Activated T-cell treated with anti-CD3 and anti-CD28 coated beads for 4 hours (primary cell): ENCODE results near the gene GALNS.
"Not testable (repeated sequence)": the region's sequence is repeated elsewhere in the genome, so short reads cannot be mapped to it uniquely, and the experiment has no call there.

ENCODE experiments used
- DNase-seq: peaks from one replicate; pipeline ENCODE4 v3.0.0-alpha.2; 2020

GALNS gene

DNA sequence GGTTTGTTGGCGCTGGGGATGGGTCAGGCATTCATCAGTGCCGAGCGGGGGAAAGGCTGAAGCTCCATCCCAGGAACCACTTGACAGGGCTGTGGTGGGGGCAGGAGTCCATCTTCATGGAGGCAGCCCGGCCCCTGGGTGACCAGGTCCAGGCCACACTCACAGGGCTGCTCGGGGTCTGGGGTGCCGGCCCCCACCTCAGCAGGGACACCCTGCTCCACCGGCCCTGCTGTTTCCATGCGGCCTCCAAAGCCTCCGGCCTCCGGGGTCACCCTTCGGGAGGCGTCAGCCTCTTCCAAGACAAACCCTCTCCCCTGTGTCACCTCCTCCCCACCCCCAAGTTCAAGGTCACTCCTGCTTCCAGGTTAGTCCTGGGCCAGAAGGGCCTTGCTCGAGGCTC is 22.1 kb downstream of the GALNS start:
- DNase-seq = no peak

DNA sequence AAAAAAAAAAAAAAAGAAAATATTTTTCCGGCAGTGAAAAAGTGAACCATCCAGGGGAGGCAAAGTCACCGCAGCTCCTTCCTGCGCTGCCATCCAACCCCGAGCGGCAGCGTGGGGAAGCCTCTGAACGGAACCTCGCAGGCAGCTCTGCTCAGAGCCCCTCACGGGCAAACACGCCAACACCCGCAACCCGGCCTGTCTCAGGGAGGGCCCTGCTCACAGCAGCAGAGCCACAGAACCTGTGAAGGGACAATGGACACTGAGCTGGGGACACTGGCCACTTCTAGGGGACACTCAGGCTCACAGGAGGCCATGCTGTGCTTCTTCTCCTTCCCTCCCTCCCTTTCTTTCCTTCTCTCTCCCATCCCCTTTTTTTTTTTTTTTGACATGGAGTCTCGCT is 23.7 kb downstream of the GALNS start:
- no peak for DNase-seq

DNA sequence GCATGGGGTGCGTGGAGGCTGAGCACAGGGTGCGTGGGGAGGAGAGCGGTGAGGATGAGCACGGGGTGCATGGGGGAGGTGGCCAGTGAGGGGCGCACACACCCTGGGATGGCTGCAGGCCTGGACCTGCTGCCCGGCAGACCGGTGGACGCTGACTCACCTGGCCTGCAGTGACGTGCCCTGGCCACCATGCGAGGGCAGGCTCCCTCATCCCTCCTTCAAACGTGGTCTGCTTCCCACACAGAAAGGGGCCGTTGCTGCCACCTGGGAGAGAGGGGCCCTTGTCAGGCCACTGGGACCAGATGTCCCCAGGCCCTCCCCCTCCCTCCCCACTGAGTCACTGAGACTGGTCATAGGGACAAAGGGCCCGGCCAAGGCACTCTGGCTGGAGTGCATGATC is 24.9 kb downstream of the GALNS start:
- DNase-seq = no peak

DNA sequence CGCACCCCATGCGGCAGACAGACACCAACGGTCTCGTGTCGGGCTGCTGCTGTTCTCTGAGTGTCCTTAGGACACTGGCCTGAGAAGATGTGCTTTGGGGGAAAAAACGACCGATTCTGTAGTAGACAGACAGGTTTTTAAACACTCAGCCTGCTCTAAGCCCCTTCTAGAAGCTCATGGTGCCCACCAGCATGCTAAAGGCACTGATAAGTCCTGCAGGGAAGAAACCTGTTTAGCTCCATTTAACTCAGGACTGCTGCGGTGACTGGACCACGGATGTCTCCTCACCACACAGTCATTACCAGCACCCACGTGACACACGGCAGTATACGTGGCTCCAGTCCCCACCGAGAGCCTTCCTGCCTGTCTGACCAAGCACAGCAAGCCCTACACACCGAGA is 26.0 kb downstream of the GALNS start:
- no peak for DNase-seq

DNA sequence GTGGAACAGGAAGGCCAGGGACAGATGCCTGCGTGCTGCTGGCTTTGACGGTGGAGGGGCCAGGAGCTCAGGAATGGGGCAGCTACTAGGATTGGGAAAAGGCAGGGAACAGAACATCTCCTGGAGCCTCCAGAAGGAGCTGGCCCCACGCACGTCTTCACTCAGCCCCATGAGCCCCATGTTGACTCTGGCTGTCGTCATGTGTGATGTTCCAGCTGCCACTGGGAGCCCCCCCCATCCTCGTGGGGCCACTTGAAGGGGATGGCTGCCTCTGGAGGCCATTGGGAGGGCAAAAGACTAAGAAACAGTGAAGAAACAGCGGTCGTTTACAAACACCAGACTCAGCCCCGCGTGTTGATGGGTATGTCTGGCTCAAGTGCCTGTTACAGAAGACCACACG is 26.5 kb downstream of the GALNS start:
- DNase-seq = no peak

DNA sequence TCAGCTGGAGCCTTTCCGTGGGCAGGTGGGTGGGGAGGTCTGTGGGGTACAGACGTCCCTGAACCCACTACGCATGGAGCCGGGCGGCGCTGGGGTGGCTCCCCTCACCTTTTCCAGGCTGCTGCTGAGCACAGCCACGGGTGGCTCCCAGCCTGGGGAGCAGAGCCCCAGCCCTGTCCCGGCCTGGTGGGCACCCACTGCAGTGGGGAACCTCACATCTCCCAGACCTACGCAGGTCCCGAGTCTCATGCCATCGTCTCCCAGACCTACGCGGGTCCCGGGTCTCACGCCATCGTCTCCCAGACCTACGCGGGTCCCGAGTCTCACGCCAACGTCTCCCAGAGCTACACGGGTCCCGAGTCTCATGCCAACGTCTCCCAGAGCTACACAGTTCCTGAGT is 28.0 kb downstream of the GALNS start:
- DNase-seq = no peak

DNA sequence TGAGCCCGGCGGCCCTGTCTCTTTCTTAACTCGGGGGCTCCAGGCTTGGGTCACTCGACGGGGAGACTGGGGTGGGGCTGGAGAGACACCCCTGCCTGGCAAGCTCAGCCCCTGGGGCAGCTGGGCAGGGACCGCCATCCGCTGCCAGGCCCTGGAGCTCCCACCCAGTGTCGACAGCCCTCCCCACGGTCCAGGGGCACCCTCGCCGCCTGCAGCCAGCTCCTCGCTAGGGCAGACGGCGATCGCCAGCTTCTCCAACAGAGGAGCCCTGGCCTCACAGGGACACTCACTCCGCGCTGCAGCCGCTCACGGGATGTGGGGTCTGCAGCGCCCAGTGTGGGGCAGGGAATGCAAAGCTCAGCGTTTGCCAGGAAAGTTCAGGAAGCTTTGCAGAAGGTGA is 29.0 kb downstream of the GALNS start:
- DNase-seq = no peak

DNA sequence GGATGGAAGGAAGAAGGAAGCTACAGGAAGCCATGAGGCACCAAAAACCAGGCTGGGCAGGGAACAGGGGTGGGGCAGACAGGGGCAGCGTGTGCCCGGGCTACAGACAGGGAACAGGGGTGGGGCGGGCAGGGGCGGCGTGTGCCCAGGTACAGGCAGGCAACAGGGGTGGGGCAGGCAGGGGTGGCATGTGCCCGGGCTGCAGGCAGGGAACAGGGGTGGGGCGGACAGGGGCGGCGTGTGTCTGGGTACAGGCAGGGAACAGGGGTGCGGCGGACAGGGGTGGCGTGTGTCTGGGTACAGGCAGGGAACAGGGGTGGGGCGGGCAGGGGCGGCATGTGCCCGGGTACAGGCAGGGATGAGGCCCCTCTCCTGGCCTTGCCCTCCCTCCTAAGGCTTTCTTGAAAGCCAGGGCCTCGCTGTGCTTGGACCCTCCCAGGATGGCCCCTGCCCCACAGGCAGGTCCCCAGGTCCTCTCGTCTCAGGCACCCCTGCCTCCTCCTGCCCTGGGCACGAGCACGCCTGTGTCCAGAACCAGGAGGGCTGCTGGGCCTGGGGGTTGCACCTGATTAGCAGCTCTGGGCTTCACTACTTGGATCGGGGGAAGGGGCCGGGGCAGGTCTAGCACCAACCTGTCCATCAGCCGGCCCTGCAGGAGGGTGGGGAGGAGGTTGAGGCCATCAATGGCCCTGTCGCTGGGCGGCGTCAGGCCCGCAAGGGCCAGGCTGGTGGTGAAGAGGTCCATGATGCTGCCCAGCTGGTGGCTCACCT is 30.5 kb downstream of the GALNS start:
- no peak for DNase-seq

DNA sequence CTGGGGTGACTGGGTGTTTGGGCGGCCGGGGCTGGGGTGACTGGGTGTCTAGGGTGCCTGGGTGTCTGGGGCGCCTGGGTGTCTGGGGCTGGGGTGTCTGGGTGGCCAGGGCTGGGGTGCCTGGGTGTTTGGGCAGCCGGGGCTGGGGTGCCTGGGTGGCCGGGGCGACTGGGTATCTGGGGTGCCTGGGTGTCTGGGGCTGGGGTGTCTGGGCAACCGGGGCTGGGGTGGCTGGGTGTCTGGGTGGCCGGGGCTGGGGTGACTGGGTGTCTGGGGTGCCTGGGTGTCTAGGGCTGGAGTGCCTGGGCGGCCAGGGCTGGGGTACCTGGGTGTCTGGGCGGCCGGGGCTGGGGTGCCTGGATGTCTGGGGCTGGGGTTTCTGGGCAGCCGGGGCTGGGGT is 31.6 kb downstream of the GALNS start:
- no peak for DNase-seq

DNA sequence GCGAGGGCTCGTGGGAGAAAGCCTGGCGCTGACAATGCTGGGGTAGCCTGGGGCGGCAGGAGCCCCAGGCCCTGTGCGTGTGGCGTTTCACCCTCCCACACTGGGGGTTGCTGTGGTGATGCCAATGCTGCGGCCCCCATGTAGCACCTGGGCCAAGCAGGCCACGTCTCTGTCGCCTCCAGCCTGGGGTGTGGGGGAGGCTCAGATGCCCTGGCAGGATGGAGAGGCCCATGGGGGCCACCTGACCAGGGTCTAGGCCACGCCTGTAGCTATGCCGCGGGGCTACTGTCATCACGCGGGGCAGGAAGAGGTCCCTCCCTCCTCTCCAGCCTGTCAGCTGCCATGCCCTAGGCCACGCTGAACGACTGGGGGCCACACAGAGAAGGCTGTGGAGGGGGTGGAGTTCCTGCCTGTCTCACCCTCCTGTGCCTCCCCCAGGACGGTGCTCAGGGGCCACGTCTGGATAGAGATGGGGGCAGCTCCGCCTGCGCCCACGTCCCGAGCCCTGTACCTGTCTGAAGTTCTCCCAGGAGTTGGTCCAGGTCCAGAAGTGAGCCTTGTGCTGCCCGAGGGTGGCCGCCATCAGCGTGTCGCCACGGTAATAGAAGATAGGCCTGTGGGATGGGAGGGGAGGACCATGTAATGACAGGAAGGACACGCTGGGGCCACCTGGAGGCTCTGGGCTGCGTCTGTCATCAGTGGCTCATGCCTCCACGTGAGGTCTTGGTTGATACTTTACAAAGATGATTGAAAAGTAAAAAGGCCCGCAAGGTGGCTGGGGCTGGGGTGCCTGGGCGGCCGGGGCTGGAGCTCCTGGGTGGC is 32.3 kb downstream of the GALNS start:
- no peak for DNase-seq

DNA sequence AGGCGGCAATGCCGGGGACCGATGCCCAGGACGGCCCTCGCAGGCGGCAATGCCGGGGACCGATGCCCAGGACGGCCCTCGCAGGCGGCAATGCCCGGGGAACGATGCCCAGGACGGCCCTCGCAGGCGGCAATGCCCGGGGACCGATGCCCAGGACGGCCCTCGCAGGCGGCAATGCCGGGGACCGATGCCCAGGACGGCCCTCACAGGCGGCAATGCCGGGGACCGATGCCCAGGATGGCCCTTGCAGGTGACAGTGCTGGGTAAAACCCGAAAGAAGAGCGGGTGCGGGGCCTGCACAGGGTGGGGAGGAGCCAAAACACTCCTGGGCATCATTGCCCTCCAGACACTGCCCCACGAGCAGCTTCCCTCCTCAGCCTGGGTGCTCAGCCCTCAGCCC is 33.1 kb downstream of the GALNS start:
- not testable (repeated sequence) for DNase-seq

DNA sequence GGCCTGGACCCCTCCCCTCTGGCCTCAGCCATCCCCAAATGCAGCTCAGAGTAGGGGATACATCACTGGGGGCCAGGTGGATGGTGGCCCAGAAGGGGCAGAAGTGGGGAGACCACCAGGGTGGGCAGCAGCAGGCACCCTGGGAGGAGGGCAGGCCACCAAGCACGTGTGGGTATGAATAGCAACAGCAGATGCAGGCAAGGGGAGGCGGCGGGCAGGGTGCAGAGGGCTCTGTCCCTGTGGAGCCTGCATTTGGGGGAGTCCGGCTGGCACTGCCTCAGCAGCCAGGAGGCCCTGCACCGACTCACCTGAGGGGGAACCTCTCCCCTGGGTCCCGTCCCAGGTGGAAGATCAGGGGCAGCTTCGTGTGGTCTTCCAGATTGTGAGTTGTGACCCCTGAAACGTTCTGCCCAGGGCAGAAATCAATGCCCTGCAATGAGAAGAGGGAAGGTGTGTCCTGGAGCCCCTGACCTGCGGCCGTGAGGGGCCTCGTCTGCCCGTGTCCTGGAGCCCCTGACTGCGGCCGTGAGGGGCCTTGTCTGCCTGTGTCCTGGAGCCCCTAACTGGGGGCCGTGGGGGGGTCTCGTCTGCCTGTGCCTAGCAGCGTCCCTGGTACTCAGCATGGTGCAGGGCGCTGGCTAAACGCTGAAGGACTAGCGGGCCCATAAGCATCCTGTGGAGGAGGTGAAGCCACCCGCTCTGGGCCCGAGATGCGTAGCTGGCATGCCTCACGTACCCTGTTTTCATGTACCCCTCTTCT is 34.3 kb downstream of the GALNS start:
- DNase-seq = no peak

DNA sequence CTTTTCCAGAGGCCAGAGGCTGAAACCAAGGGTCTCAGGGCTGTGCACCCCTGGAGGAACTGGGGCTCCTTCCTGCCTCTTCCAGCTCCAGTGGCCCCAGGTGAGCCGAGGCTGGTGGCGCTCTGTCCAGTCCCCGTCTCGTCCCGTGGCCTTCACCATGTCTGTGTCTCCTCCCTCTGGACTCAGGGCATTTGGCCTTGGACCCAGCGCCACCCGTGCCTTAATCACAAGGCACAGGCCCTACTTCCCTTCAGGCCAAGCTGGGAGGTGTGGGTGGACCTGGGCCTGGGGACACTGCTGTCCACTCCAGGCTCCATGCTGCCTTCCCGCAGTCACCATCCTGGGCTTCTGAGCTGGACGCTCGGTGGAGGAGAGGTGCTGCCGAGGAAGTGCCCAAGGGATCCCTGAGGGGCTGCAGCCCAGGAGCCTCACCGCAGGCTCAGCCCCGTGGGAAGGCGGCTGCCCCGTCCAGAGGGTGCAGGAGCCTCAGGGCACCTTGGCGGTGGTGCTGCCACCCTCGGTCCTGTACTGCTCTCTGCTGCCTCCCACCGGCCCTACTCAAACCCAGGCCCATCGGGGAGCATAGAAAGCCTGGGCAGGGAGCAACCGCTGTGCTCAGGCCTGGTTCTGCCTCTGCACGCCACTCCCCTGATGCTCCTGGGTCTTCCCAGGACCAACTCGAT is 35.4 kb downstream of the GALNS start:
- DNase-seq = no peak

DNA sequence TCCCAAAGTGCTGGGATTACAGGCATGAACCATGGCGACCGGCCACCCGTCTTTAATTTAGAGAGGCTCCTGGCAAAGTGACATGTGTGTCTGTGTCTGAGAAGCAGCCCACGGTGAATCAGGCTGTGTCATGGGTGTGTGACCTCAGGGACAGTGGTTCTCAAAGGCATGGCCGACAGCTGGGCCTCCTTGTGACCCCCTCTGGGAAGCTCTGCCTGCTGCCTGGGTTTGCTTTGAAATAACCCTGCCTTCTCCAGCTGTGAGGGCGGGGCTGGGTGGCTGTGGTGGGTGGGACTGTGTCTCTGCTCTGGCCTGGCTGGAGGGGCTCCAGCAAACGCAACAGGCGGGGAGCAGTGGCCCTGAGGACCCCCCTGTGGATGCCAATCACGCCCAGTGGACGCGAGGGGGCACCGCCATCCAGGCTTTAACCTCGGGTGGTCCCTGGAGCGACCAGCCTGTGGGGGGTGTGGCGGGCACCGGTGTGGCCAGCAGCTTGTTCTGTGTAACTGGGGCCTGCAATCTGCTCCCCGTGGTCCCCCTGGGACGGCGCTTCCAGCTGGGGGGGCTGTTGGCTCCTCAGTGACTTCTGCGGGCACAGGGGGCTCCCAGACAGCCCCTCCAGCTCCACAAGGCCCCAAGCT is 36.2 kb downstream of the GALNS start:
- DNase-seq = no peak

DNA sequence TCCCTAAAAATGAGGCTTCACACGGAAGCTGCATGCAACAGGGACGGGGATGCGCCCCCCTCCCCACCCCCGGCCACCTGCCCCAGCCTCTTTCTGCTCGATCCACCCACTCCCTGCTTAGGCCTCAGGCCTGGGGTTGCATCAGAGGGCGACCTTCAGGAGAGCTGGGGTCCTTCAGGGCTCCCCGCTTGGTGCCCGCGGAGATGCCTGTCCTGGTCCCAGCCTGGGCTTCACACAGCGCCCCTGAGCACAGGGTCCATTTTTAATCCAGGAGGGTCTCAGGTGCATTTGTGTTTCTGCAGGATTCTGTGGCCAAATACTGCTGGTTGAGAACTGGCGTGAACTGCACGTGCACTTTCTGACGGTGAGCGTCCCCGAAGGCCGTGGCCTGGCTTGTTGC is 37.6 kb downstream of the GALNS start:
- no peak for DNase-seq

DNA sequence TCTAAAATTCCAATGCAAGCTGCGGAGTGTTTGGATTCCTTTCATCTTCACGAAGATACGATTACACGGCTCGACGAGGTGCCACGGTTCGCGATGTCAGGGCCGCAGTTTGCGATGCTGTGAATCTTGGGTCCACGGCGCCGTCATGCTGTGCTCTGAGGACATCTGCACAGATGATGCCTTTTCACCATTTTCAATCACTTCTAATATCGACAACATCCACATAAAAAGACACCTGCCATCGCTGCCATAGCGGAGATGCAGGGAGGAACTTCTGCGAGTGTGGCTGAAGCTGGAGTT is 38.2 kb downstream of the GALNS start:
- no peak for DNase-seq

DNA sequence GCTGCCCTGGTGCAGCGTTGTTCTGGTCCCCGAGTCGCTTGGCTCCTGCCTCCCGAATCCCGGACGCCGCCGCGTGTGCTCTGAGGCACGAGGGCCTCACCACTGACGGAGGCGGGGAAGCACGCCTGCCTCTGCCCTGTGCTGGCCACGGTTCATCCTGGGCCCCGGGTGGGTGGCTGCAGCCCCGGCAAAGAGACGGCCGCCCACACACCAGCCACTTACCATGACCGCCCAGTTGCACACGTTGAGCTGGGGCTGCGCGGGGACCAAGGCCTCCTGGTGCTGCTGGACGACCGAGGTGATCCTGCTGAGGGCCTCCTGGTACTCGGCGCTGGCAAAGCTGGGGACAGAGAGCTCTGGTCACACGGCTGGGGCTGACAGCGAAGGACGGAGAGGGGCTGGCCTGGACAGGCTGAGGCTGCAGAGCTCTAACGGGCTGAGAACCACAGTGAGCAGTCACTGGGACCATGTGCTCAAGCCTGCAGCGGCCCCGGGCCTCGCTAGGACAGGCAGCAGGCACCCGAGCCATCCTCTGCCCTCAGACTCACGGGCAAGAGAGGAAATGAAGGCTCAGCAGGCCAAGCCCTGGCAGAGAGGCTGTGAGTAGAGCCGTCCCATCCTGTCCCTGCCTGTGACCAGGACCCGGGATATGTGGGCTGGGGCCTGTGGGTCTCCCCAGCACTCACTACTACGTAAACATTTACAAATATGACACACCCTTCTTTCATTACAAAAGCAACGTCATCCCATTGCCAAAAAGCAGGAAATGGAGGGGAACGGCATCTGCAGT is 38.8 kb downstream of the GALNS start:
- DNase-seq = no peak

DNA sequence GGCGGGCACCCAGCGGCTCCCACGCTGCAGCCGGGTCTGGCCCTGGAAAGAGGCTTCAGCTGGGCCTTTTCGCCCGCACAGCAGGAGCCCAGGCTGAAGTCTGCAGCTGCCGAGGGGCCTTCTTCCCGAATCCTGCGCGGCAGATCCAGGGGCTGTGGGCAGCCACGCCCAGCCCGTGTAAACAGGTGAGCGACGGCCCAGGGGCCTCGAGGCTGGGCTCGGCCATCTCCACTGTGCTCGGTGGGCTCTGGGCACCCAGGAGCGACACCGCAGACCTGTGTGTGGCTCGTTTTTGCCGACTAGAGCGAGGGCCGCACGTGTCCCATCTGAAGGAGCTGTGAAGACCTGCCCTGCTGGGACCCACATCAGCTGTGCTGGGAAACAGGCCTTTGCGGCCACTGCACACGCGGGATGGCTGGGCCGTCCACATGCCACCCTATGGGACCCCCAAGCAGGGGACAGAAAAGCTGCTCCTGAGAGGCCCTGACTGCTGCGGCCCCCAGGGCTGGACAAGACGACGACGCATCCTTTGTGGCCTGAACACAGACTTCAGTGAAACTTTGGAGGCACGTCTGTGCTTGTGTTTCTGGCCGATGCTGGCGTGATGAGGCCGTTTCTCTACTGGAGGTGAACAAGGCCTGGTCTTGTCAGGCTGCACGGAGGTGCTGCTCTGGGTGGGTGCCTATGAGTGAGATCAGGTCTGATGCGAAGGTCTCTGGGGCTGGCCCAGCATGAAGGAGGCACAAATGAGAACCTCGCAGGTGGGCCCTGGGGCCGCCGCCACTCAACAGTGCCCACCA is 39.8 kb downstream of the GALNS start:
- DNase-seq = no peak

DNA sequence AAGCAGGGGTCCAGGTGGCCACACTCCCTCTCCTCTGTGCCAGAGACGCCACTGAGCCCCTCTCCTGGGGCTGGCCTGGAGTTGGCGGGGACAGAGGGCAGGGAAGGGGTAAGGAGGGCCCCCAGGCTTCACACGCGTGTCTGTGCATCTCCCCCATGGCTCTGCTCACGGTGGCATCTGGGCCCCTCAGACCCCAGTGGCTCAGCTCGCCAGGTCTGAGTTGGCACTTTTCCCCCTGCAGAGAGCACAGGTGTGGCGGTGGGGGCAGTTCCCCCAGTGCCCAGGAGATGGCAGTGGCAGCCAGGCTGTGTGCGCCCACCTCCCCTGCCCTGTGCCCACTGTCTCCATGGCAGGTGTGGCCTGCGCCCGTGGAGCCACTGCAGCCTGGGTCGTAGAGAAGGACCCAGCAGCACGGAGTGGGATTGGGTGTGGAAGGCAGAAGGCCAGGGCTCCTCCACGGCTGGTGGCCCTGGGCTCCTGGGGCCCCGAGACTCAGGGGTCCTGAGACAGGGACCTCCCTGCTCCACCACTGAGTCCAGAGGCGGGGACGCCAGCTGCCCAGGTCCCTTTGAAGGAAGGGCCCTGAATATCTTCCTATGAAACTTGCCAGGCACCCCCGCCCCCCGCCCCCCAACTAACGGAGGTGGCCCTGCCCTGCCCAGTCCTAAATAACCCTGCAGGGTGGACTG is 40.7 kb downstream of the GALNS start:
- peak; percentile 52 for DNase-seq

DNA sequence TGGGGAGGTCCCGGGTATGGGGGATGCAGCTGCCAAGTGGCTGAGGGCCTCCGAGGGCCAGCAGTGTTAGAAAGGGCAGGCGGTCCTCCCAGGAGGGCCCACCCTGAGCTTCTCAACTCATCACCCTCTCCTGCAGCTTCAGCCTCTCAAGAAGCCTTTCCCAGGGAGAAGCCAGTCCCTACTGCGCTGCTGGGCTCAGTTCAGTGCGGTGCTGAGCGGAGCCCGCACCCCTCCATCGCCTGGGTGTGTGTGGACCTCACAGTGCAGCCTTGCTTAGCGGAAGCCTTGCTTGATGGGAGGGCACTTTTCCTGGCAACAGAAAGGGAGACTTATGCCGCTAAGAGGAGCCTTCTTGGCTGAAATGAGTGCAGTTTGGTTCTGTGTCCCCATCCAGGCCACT is 41.5 kb downstream of the GALNS start:
- no peak for DNase-seq

DNA sequence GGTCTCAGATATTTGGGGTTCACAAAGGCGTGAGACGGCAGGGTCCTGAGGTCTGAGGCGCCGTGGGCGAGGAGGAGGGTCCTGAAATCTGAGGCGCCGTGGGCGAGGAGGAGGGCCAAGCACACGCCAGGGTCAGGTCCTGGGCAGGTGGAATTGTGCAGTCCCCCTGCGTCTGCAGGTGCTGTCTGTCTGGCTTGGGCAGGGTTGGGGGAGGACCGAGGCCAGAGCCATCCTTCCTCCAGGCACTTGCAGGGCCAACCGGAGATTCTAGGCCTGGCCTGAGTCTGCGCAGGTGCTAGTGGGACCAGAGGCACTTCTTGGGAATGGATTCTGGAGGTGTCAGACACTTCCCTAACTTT is 42.6 kb downstream of the GALNS start:
- no peak for DNase-seq
